Fibroblast of mammary gland (primary cell): ENCODE results near the gene ITGB2.
"Not testable (repeated sequence)": the region's sequence is repeated elsewhere in the genome, so short reads cannot be mapped to it uniquely, and the experiment has no call there.

ENCODE experiments used
- DNase-seq: peaks from one replicate; pipeline ENCODE4 v3.0.0-alpha.2; 2010; ENCODE audit warnings: low read depth
- H3K4me3 ChIP-seq: 2 replicates; pipeline ENCODE4 v1.5.1; 2011; ENCODE audit warnings: low read depth, mild to moderate bottlenecking, low read length, moderate library complexity; ENCODE audit not compliant: control insufficient read depth
- TF ChIP-seq, protein P1 (sequence below): conservative IDR thresholded peaks from 2 replicates; pipeline ENCODE4 v1.5.1; 2011; ENCODE audit warnings: low read depth, low read length, inconsistent platforms; ENCODE audit not compliant: control insufficient read depth, insufficient read depth

The ITGB2 gene

GRCh38 chr21:44885615-44886014, 35.1 kb downstream of the ITGB2 start:
- H3K4me3 ChIP-seq = no peak overlapping the region
- TF ChIP-seq, protein P1, sequence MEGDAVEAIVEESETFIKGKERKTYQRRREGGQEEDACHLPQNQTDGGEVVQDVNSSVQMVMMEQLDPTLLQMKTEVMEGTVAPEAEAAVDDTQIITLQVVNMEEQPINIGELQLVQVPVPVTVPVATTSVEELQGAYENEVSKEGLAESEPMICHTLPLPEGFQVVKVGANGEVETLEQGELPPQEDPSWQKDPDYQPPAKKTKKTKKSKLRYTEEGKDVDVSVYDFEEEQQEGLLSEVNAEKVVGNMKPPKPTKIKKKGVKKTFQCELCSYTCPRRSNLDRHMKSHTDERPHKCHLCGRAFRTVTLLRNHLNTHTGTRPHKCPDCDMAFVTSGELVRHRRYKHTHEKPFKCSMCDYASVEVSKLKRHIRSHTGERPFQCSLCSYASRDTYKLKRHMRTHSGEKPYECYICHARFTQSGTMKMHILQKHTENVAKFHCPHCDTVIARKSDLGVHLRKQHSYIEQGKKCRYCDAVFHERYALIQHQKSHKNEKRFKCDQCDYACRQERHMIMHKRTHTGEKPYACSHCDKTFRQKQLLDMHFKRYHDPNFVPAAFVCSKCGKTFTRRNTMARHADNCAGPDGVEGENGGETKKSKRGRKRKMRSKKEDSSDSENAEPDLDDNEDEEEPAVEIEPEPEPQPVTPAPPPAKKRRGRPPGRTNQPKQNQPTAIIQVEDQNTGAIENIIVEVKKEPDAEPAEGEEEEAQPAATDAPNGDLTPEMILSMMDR = no peak
- DNase-seq = no peak

- TF ChIP-seq, protein P1 = no peak
- H3K4me3 ChIP-seq = no peak overlapping the region
- no peak for DNase-seq
These were observed 36.6 kb downstream of the ITGB2 start for GRCh38 chr21:44884097-44884496.

DNA sequence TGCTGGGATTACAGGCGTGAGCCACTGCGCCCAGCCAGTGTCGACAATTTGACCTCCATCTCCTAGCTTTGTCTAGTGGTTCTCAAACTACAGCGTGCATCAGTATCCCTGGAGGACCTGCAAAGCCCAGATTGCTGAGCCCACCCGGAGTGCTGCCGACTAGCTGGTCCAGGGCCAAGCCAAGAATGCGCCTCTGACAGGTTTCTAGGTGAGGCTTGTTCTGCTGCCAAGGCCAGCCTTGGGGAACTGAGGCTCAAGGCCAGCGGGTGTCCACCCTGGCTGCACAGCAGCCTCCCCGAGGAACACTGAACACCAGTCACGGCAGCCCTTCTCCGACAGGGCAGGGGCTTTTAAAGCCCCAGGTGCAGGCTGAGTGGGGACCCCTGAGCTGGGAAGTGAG, 37.4 kb downstream of the ITGB2 start:
- no peak for DNase-seq
- TF ChIP-seq, protein P1 = no peak
- H3K4me3 ChIP-seq = no peak overlapping the region

- TF ChIP-seq, protein P1 = no peak
- DNase-seq = no peak
- H3K4me3 ChIP-seq = no peak overlapping the region
These were observed 39.4 kb downstream of the ITGB2 start for GRCh38 chr21:44881198-44881872.

DNA sequence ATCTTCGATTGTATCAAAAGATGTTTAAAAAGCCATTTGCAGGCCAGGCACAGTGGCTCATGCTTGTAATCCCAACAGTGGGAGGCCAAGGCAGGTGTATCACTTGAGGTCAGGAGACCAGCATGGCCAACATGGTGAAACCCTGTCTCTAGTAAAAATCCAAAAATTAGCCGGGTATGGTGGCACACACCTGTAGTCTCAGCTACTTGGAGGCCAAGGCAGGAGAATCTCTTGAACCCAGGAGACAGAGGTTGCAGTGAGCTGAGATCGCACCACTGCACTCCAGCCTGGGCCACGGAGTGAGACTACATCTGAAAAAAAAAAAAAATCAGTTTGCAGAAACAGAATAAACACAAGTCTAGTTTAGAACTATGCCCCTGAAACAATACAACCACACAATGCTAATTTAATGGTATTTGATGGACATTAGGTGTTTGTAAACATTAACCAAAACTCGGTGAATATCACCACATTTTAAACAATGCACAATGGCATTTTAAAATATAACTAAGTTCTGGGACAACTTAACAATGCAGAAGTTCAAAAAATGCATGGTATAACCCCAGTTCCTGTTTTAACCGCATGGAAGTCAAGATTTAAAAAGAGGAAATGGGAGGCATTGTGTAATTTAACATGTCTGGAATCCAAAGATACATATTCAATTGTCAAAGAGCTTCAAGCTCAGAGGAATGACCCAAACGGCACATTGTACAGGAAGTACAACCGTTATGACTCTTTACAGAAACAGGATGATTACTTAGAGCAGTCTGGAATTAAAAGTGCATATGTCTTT, 40.1 kb downstream of the ITGB2 start:
- DNase-seq = peak; percentile 20
- TF ChIP-seq, protein P1 = no peak
- no peak overlapping the region for H3K4me3 ChIP-seq

- not testable (repeated sequence) for H3K4me3 ChIP-seq, DNase-seq
These were observed 41.5 kb downstream of the ITGB2 start for GRCh38 chr21:44879238-44879637.
